ENCODE measurements around the gene INHBB. TPM values are rescaled to one million over a fixed set of nuclear protein-coding genes. Genes with fewer than 3 reads are reported as not detected.

Gene INHBB
- total and polyA plus RNA-seq, 12 donors: 0.89 to 9.2 (median 3.5) TPM

DNA sequence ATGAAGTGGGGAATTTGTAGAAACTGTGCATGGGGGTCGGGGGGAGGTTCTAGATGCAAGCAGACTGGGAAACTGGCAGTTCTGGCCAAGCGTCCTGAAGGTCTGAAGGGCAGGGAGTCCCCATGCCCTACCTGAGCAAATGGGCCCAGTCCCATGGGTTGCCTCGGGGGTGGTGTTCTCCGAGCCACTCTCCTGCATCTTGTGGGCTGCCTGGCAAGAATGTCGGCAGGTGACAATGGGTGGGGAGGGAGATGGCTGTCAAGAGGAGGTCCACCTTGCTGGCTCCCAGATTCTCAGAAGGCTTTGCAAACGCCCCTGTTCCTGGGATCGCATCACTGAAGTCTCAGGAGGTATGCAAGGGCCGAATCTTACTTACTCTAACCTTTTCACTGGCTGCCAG lies 21.3 kb downstream of the INHBB start:
- H3K9me3 ChIP-seq: peaks cover 0 to 5% (median 0%) of the 10 kb centered on the region in 11 donors
- no peaks in the 10 kb centered on the region for H3K36me3 ChIP-seq
- TF ChIP-seq, protein P1, sequence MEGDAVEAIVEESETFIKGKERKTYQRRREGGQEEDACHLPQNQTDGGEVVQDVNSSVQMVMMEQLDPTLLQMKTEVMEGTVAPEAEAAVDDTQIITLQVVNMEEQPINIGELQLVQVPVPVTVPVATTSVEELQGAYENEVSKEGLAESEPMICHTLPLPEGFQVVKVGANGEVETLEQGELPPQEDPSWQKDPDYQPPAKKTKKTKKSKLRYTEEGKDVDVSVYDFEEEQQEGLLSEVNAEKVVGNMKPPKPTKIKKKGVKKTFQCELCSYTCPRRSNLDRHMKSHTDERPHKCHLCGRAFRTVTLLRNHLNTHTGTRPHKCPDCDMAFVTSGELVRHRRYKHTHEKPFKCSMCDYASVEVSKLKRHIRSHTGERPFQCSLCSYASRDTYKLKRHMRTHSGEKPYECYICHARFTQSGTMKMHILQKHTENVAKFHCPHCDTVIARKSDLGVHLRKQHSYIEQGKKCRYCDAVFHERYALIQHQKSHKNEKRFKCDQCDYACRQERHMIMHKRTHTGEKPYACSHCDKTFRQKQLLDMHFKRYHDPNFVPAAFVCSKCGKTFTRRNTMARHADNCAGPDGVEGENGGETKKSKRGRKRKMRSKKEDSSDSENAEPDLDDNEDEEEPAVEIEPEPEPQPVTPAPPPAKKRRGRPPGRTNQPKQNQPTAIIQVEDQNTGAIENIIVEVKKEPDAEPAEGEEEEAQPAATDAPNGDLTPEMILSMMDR (IDR thresholded peaks at IDR 0.05): no peak
- no peak overlapping the region for H3K4me3 ChIP-seq
- DNase-seq: no peak
- 78 to 79% methylated on average over 8 of the region's 8 CpGs for whole genome bisulfite sequencing, 2 donors
- intact Hi-C loops (cut with DNase I): no loop called here
- H3K4me1 ChIP-seq: no peaks in the 10 kb centered on the region
- ATAC-seq: no peak
- H3K27me3 ChIP-seq: peaks cover 0 to 4% (median 0%) of the 10 kb centered on the region in 7 donors
- no peak overlapping the region for H3K27ac ChIP-seq

DNA sequence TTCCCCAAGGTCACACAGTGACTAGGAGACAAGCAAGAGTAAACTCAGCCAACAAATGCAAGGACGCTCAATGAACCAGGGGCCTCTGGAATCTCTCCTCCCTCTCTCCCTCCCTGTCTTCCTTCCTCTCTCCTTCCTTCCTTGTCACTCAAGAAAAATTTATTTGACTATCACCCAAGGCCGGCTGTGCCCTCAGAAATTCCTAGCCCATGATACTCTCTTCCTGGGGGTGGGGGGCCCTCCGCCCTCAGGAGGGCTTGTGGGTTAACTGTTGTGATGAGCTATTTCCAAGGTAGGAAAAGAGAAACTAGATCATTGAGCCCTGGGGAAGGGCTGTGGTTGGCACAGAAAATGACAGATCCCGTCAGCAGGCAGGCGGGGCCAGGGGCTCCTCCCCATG lies 21.7 kb downstream of the INHBB start:
- Histone ChIP-seq H3K27ac (no peak overlapping the region), H3K4me3 (no peak overlapping the region), H3K36me3 (no peaks in the 10 kb centered on the region), H3K27me3 (peaks cover 0 to 5% (median 0%) of the 10 kb centered on the region in 7 donors), H3K9me3 (peaks cover 0 to 5% (median 0%) of the 10 kb centered on the region in 11 donors), H3K4me1 (no peaks in the 10 kb centered on the region)
- 58 to 66% methylated on average over 5 of the region's 5 CpGs for WGBS, 2 donors
- TF ChIP-seq, protein P1 (IDR thresholded peaks at IDR 0.05): no peak
- ATAC-seq (no peak), DNase-seq (no peak)
- intact Hi-C loops (cut with DNase I): no loop called here

DNA sequence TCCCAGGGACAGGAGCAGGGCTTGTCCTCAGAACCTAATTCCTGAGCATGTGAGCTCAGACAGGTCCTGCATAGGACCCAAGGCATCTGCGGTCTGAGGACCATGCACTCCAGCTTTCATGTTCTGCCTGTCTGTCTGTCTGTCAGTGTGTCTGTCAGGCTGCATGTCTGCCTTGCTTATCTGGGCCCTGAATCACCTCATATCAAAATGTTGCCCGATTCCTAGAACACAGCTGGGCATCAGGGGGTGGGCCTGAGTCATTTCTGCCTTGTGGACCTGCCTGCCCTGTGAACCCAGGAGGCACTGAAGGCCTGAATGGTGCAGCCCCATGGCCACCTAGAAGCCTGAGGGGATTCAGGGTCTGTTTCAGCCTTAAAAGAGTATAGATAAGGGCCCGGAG lies 22.1 kb downstream of the INHBB start:
- Histone ChIP-seq H3K4me1 (no peaks in the 10 kb centered on the region), H3K4me3 (no peak overlapping the region), H3K27me3 (peaks cover 0 to 5% (median 0%) of the 10 kb centered on the region in 7 donors), H3K27ac (no peak overlapping the region), H3K36me3 (no peaks in the 10 kb centered on the region), H3K9me3 (peaks cover 0 to 5% (median 0%) of the 10 kb centered on the region in 11 donors)
- DNase-seq (no peak), ATAC-seq (no peak)
- TF ChIP-seq, protein P1 (IDR thresholded peaks at IDR 0.05): no peak
- intact Hi-C loops (cut with DNase I): no loop called here
- WGBS, 2 donors: 67 to 68% methylated on average over 3 of the region's 3 CpGs

DNA sequence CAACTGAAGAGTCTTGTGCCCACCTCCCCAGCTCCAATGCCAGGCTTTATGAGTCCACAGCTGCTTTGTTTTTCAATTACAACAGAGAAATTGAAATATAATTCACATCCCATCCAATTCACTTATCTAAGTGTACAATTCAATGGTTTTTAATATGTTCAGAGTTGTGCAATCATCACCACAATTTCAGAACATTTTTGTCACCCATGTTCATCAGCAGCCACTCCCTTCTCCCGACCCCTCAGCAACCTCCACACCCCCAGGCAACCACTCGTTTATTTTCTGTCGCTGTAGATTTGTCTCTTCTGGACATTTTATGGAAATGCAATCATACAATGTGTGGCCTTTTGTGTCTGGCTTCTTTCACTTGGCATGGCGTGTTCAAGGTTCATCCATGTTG lies 23.3 kb downstream of the INHBB start:
- TF ChIP-seq, protein P1 (IDR thresholded peaks at IDR 0.05): no peak
- WGBS, 2 donors: 86 to 87% methylated on average over 4 of the region's 4 CpGs
- peaks cover 0 to 9% (median 0%) of the 10 kb centered on the region in 7 donors for H3K27me3 ChIP-seq
- no peaks in the 10 kb centered on the region for H3K4me1 ChIP-seq
- no peaks in the 10 kb centered on the region for H3K36me3 ChIP-seq
- H3K9me3 ChIP-seq: peaks cover 0 to 5% (median 0%) of the 10 kb centered on the region in 11 donors
- H3K27ac ChIP-seq: no peak overlapping the region
- no peak for ATAC-seq
- DNase-seq: no peak
- intact Hi-C loops (cut with DNase I): no loop called here
- H3K4me3 ChIP-seq: no peak overlapping the region

Data from heart right ventricle (tissue), 16 donors.